Astrocyte of the spinal cord (primary cell): ENCODE data around the gene SLC25A25.
"Not testable (repeated sequence)": the region's sequence is repeated elsewhere in the genome, so short reads cannot be mapped to it uniquely, and the experiment has no call there.

Experiments used
- DNase-seq: peaks from one replicate; pipeline ENCODE4 v3.0.0; 2011; ENCODE audit warnings: low read depth, low spot score
- H3K4me3 ChIP-seq: 2 replicates; pipeline ENCODE4 v1.5.1; 2011; ENCODE audit warnings: low read depth, mild to moderate bottlenecking, low read length, moderate library complexity
- in situ Hi-C: cut with HindIII; loops from 2 replicates; pipeline ENCODE4 v1.10.0; 2017; ENCODE audit warnings: low sequenced_read_pairs
- TF ChIP-seq, protein P1 (sequence below): IDR thresholded peaks from 2 replicates; pipeline ENCODE4 v1.5.1; 2012; ENCODE audit warnings: low read depth, mild to moderate bottlenecking, low read length, inconsistent platforms

The SLC25A25 gene

DNA sequence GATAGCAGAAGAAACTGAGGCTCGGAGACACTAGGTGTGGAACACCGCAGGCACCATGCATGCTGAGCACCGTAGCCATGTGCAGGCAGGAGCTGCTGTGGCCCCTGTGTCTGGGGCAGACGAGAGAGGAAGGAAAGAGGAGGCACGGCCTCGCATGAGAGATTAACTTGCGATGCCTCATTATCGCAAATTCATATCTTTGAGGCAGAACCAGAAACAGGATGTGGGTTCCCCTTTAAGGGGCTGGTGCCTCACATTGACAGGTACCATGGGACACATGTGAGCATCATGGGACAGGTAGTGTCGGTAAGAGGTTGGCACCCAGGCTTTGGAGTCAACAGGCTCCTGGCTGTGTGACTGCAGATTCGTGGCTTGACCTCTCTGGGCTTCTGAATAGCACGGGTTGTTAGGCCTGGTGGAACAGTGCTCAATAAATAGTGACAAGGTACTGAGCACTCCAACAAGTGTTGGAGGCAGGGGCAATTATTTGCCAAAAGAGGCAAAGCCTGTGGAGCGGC, 41.7 kb upstream of the SLC25A25 start:
- in situ Hi-C loops: no loop called here
- TF ChIP-seq, protein P1, sequence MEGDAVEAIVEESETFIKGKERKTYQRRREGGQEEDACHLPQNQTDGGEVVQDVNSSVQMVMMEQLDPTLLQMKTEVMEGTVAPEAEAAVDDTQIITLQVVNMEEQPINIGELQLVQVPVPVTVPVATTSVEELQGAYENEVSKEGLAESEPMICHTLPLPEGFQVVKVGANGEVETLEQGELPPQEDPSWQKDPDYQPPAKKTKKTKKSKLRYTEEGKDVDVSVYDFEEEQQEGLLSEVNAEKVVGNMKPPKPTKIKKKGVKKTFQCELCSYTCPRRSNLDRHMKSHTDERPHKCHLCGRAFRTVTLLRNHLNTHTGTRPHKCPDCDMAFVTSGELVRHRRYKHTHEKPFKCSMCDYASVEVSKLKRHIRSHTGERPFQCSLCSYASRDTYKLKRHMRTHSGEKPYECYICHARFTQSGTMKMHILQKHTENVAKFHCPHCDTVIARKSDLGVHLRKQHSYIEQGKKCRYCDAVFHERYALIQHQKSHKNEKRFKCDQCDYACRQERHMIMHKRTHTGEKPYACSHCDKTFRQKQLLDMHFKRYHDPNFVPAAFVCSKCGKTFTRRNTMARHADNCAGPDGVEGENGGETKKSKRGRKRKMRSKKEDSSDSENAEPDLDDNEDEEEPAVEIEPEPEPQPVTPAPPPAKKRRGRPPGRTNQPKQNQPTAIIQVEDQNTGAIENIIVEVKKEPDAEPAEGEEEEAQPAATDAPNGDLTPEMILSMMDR: no peak
- H3K4me3 ChIP-seq: no peak overlapping the region
- no peak for DNase-seq

DNA sequence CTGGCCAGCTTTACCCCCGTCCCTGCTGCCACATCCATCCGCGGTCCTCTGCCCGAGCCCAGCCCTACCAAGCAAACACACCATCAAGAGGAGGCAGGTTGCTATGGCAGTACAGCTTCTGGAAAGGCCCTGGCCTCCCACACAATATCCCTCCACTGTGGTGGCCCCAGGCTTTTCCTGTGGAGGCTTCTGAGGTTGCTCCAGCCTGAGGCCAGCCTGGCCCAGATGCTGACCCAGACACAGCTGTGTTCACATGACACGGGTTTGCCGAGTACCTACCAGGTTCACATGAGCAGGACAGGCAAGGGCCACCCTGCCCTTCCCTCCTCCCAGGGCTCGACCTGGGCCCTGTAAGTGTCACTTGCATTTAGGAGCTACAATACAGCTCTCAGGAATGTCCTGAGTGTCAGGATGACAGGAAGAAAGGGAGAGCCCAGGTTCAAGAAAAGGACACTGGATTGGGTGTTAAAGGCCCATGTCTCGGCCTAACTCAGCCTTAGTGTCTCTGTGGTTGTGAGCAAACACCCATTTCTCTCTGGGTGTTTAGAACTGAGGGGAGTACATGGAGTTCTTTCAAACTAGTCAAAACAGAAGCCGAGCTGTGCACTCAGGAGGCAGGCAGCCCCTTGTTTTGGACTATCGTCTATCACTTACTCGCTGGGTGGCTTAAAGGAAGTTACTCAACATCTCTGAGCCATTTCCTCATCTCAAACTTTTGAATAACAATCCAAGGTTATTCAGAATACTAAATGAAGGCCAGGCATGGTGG, 41.1 kb upstream of the SLC25A25 start:
- in situ Hi-C loops: no loop called here
- TF ChIP-seq, protein P1: no peak
- DNase-seq: no peak
- no peak overlapping the region for H3K4me3 ChIP-seq

DNA sequence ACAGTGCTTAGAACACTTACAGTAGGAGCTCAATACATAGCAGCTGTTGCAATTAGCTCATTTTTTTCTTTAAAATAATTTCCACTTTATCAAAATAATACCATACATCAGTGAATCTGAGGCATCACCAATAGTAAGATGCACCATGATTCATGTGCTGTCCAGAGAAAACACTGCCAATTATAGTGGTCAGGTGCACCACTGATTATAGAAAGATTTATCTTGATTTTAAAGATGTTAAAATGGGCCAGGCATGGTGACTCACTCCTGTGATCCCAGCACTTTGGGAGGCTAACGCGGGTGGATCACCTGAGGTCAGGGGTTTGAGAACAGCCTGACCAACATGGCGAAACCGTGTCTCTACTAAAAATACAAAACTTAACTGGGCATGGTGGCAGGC, 40.3 kb upstream of the SLC25A25 start:
- no peak overlapping the region for H3K4me3 ChIP-seq
- DNase-seq: no peak
- TF ChIP-seq, protein P1: no peak
- in situ Hi-C loops: no loop called here

DNA sequence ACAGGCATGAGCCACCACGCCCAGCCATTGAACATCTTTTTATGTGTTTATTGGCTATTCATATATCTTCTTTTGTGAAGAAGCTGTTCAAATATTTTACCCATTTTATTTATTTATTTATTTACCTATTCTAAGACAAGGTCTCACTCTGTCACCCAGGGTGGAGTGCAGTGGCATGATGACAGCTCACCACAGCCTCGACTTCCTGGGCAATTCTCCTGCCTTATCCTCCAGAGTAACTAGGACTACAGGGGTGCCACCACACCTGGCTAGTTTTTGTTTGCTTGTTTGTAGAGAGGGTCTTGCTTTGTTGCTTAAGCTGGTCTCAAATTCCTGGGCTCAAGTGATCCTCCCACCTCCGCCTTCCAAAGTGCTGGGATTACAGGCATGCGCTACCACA, 34.4 kb upstream of the SLC25A25 start:
- TF ChIP-seq, protein P1: no peak
- in situ Hi-C loops: no loop called here
- no peak for DNase-seq
- H3K4me3 ChIP-seq: no peak overlapping the region

DNA sequence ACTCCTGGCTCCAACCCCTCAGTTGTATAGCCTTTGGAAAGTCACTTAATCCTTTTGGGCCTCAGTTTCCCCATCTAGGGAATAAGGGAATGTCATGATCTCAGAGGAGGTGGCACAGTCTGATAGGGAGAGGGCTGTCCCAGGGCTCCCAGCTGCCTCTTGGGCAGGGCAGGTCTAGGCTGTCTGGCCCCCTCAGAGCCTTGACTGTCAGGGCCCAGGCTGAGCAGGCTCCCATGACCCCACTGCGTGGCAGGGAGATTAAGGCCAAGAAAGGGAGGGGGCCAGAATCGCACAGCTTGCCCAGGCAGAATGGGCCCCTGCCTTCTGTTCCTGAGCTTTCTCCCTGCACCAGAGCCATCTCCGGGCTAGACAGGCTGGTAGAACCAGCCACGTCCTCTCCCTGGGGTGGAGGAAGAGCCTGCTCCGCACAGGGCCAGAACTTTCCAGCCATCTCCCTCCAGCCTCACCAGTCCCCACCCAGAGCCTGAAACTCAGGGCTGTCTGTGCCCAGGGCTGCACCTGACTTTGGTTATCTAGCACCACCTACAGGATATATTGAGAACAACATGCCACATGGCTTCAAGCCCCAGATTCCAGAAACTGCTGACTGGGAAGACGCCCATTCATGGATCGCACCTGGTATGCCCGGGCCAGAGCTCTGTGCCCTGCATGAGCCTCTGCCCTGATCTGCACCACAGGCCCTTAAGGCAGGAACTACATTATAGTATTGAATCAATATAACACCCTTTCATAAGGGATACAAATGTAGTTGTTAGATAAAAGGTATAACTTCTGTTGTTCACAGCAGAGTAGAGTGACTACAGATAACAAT, 33.0 kb upstream of the SLC25A25 start:
- DNase-seq: peak; percentile 73
- TF ChIP-seq, protein P1: peak; percentile 66
- in situ Hi-C loops: no loop called here
- no peak overlapping the region for H3K4me3 ChIP-seq

DNA sequence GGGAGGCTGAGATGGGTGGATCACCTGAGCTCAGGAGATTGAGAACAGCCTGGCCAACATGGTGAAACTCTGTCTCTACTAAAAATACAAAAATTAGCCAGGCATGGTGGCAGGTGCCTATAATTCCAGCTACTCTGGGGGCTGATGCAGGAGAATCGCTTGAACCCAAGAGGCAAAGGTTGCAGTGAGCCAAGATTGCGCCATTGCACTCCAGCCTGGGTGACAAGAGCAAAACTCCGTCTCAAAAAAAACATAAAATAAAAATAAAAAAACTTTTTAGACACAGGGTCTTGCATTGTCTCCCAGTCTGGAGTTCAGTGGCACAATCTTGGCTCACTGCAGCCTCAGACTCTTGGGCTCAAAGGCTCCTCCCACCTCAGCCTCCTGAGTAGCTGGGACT, 31.5 kb upstream of the SLC25A25 start:
- H3K4me3 ChIP-seq, in situ Hi-C loops, DNase-seq: not testable (repeated sequence)

DNA sequence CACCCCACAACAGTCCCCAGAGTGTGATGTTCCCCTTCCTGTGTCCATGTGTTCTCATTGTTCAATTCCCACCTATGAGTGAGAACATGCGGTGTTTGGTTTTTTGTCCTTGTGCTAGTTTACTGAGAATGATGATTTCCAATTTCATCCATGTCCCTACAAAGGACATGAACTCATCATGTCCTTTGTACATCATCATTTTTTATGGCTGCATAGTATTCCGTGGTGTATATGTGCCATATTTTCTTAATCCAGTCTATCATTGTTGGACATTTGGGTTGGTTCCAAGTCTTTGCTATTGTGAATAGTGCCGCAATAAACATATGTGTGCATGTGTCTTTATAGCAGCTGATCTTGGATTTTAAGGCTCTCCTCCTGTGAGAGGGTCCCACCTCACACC, 27.2 kb upstream of the SLC25A25 start:
- H3K4me3 ChIP-seq, DNase-seq, in situ Hi-C loops: not testable (repeated sequence)
